Prostate gland (tissue), 2 donors: ENCODE measurements around the gene CDCA7L.

Experiments used
- CTCF ChIP-seq, 4 experiments: fragments of 200-600 bp in 2 of 4; fragments of 450-650 bp in 2 of 4; sonication (generic) in 2 of 4; IDR thresholded peaks; 1 replicate in 3 of 4; 2 replicates in 1 of 4; pipeline ENCODE4 v1.5.1; 2016 to 2019; ENCODE audit warnings: antibody characterized with exemption in 4 of 4, mild to moderate bottlenecking in 2 of 4, moderate library complexity in 2 of 4
- POLR2A ChIP-seq: fragments of 450-650 bp; IDR thresholded peaks from one replicate; pipeline ENCODE4 v1.6.1; 2016; ENCODE audit warnings: antibody characterized with exemption, mild to moderate bottlenecking

- TF ChIP-seq CTCF (IDR thresholded peaks at IDR 0.05) (no peak), POLR2A (no peak)
Observed at GRCh38 chr7:21866731-21867130, 79.0 kb downstream of the CDCA7L start.
